ENCODE measurements around the gene CYP1A2. TPM values are rescaled to one million over a fixed set of nuclear protein-coding genes. Genes with fewer than 3 reads are reported as not detected.

CYP1A2 gene
- total and polyA plus RNA-seq, 11 donors, result not detected

DNA sequence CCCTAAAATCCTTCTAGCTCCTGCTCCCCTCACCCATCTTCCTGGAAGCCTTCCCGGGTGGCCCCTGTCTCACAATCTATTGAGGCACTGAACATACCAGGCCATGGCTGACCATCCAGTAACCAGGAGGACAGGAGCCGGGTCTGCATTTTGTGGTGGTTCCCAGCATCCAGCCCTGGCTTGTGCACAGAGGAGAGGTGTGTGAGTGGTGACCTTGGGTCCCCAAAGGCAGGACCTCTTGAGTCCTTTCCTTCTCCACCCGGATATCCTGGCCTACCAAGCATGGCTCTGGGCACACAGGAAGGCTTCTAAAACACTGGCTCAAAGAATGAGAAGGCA is 41.1 kb downstream of the CYP1A2 start:
- no peak for ATAC-seq

DNA sequence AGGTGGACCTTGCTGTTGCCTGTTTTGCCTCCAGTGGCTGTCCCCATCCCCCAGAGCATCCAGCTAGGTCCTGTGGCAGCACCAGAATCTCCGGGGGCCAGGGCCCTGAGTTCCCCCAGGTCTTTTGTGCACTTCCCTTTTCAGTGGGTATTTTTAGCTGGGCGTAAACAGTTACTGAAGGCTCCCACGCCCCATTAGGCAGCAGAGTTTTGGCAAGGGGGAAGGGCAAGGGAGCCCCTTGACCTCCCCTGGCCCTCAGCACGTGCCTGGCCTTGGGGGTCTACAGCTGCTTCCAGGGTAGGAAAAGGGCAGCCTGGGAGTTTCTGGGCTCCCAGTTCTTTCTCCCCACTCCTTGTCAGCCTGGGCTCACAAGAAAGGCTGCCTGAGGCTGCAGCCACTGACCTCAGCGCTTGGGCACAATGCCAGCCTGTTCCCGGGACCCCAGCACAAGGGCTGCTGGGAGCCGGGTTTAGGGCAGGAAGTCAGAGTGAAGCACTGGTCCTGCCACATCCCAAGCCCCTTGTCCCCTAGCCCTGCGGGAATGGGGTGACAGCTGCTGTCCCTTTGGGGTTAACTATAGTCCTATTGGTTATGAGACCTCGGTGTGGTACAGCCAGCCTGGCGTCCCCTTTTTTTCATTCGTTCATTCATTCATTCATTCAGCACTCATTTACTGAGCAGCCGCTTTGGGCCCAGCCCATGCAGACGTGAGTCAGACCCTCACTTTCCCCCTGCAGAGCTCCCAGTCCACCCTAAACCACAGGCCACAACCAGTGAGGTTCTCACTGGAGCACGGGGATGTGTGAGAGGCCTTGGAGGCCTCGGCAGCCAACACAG is 41.7 kb downstream of the CYP1A2 start:
- Histone ChIP-seq H3K36me3 (peaks cover 0 to 22% (median 0%) of the 10 kb centered on the region in 9 donors), H3K4me1 (peaks cover 32 to 98% (median 84%) of the 10 kb centered on the region in 12 donors), H3K9me3 (no peaks in the 10 kb centered on the region), H3K27me3 (no peaks in the 10 kb centered on the region), H3K27ac (peak overlapping the region; percentile 67 to 97 (median 88)), H3K4me3 (peak overlapping the region in 8 of 12 donors; percentile 3 to 72 (median 8))
- intact Hi-C loops (cut with DNase I), result no loop called here
- WGBS, 4 donors, result 15 to 23% (median 21%) methylated on average over 13 to 15 of the region's 15 CpGs
- DNase-seq (peak; percentile 84 to 93 (median 90)), ATAC-seq (peak; percentile 30 to 60 (median 45))
- TF ChIP-seq POLR2A (IDR thresholded peaks at IDR 0.05) (no peak), CTCF (IDR thresholded peaks at IDR 0.05) (no peak)

More for the DNA sequence above, 41.1 kb downstream of the CYP1A2 start:
- H3K27ac ChIP-seq, result peak overlapping the region; percentile 67 to 97 (median 88)
- H3K27me3 ChIP-seq, result no peaks in the 10 kb centered on the region
- DNase-seq, result no peak
- WGBS, 4 donors, result 25 to 31% (median 27%) methylated on average over 3 of the region's 3 CpGs
- H3K9me3 ChIP-seq, result no peaks in the 10 kb centered on the region
- TF ChIP-seq POLR2A (IDR thresholded peaks at IDR 0.05) (no peak), CTCF (IDR thresholded peaks at IDR 0.05) (no peak)
- intact Hi-C loops (cut with DNase I), result no loop called here
- H3K4me1 ChIP-seq, result peaks cover 36 to 100% (median 90%) of the 10 kb centered on the region in 12 donors
- H3K36me3 ChIP-seq, result peaks cover 0 to 18% (median 0%) of the 10 kb centered on the region in 9 donors
- peak overlapping the region in 6 of 12 donors; percentile 3 to 72 (median 8) for H3K4me3 ChIP-seq

DNA sequence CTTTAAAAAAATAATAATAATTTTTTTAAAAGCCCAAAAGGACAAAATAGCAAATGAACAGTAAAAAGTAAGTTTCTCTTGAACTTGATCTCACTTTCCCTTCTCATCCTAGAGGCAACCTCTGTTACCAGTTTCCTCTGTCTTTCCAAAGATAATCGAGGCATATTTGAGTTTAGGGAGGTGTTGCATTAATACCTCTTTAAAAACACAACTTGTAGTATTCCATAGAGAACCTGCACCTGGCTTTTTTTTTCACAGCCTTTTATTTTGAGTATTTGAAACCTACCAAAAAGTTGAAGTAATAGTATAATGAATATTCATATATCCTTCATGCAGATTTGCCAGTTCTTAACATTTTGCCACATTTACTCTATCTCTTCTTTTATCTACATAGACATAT is 42.4 kb downstream of the CYP1A2 start:
- intact Hi-C loops (cut with DNase I), result no loop called here
- H3K27me3 ChIP-seq, result no peaks in the 10 kb centered on the region
- peak overlapping the region in 1 of 12 donors; percentile 72 for H3K4me3 ChIP-seq
- no peaks in the 10 kb centered on the region for H3K9me3 ChIP-seq
- DNase-seq (no peak), ATAC-seq (no peak)
- peak overlapping the region in 9 of 12 donors; percentile 77 to 97 (median 90) for H3K27ac ChIP-seq
- peaks cover 0 to 19% (median 0%) of the 10 kb centered on the region in 9 donors for H3K36me3 ChIP-seq
- 54 to 71% (median 56%) methylated on average over 1 of the region's 1 CpG for WGBS, 4 donors
- H3K4me1 ChIP-seq, result peaks cover 32 to 96% (median 78%) of the 10 kb centered on the region in 12 donors
- TF ChIP-seq CTCF (IDR thresholded peaks at IDR 0.05) (no peak), POLR2A (IDR thresholded peaks at IDR 0.05) (no peak)

DNA sequence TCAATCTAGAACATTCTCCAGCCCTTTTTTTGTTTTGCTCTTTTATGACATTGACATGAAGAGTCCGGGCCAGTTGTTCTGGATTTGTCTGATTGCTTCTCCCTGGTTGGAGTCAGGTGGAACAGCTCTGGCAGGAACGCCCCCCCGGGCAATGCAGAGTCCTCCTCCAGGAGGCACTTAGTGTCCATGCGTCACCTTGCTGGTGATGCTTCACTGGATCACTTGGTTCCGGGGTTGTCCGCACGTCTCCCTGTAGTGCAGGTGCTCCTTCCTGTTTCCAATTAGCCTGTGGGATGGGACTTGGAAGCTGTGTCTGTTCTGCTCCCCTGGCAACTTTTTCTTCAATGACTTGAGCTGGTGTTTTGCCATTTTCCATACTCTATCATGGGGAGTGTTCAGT is 43.0 kb downstream of the CYP1A2 start:
- DNase-seq, result no peak
- Histone ChIP-seq H3K4me1 (peaks cover 27 to 96% (median 71%) of the 10 kb centered on the region in 12 donors), H3K9me3 (no peaks in the 10 kb centered on the region), H3K36me3 (peaks cover 0 to 19% (median 0%) of the 10 kb centered on the region in 9 donors), H3K27me3 (no peaks in the 10 kb centered on the region), H3K27ac (peak overlapping the region in 2 of 12 donors; percentile 17 to 97), H3K4me3 (no peak overlapping the region)
- no peak for ATAC-seq
- 72 to 91% (median 76%) methylated on average over 7 of the region's 7 CpGs for WGBS, 4 donors
- intact Hi-C loops (cut with DNase I), result no loop called here
- TF ChIP-seq CTCF (IDR thresholded peaks at IDR 0.05) (no peak), POLR2A (IDR thresholded peaks at IDR 0.05) (no peak)
